Astrocyte (in vitro differentiated cells and primary cell): Measurements from ENCODE around the gene IFT27.

Experiments used
- CTCF ChIP-seq: IDR thresholded peaks from 2 replicates; pipeline ENCODE4 v1.5.1; 2011; ENCODE audit warnings: low read depth, mild to moderate bottlenecking, inconsistent platforms, low read length, moderate library complexity; ENCODE audit not compliant: insufficient read depth
- EZH2 ChIP-seq: IDR thresholded peaks from 2 replicates; pipeline ENCODE4 v1.6.1; 2012; ENCODE audit warnings: mild to moderate bottlenecking, low read length, inconsistent platforms; ENCODE audit not compliant: insufficient read depth

DNA sequence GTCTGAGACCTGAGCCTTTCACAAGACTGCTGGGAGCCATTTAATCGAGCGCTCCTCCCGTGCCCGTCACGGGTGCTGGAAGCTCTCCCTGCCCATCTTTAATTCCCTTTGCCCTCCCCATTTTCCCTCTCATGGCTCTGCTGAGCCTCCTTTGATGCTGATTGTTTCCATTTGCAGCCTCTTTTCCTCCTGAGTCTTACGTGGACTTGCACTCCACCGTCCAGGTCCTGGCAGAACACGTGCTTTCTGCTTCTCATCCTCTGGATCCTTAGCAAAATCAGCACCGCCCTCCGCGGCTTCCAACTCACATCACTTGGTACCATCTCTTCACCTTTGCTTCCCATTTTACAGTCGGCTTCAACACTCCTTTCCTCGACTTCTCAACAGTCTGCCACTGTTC is 7.3 kb downstream of the IFT27 start:
- TF ChIP-seq CTCF (no peak), EZH2 (no peak)
